ENCODE results near the gene C2CD2. TPM values are rescaled to one million over a fixed set of nuclear protein-coding genes. Genes with fewer than 3 reads are reported as not detected.

The C2CD2 gene
- total and polyA plus RNA-seq, 2 of the 8 experiments (the other 6 are each of a cell fraction or from before 2014, with no cell fraction given): 10.4 to 13.0 TPM

DNA sequence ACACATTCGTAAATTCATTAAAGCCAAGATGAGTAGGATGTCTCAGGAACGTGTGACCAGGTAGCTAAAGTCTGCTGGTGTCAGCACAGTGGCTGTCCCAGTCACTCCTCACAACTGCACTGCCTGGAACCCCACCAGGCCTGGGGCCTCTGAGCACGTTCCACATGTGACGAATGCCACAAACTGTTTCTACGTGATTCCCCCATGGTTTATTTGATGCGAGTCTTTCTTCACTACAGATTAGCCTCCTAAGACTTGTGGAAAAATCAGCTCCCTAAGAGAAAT lies 107.8 kb downstream of the C2CD2 start (continued):
- TF ChIP-seq ZNF274 (IDR thresholded peaks at IDR 0.05; ENCODE audit: borderline replicate concordance, extremely low read depth, low read length): no peak
- no peak for TF ChIP-seq EP300 (IDR thresholded peaks at IDR 0.05; ENCODE audit: borderline replicate concordance in 1 of 2, low read depth in 2 of 2, low read length in 2 of 2)
- TF ChIP-seq SP2 (IDR thresholded peaks at IDR 0.05; ENCODE audit: low read length): no peak
